K562 (cell line): ENCODE measurements around the gene TPX2. TPM values are rescaled to one million over a fixed set of nuclear protein-coding genes. Genes with fewer than 3 reads are reported as not detected.
A peak's percentile ranks its signal among the peaks of the same experiment; 100 is the strongest.

Source experiments
- ATAC-seq: fragments of 200-7000 bp; cut with Tn5 transposase; 3 replicates; pipeline ENCODE4 v1.9.1; 2020; ENCODE audit warnings: moderate library complexity
- BruUV-seq: library from RNA; stranded (reverse); fragments of 400-500 nt; replicated peaks from 2 replicates; lab custom pipeline; 2021; lab: Mats Ljungman, UMichigan
- CTCF ChIA-PET: fragments of 300-600 bp; formaldehyde crosslinking; extraction: SDS; loops from one replicate; lab custom pipeline; 2021; ENCODE audit warnings: low intra/inter-chr PET ratio; lab: Yijun Ruan, JAX
- POLR2A ChIA-PET: fragments of 300-600, 350-650 bp; sonication (Branson Sonifier 250); formaldehyde crosslinking; extraction: SDS; loops from one replicate; lab custom pipeline; 2021; ENCODE audit warnings: antibody characterized with exemption, inconsistent platforms; lab: Yijun Ruan, JAX
- DNase-seq, 4 experiments: peaks; one replicate each; pipeline versions ENCODE4 v3.0.0 to v3.0.0-alpha.2; 2011 to 2018; ENCODE audit warnings: low spot score in 3 of 4, mixed read lengths in 3 of 4; ENCODE audit errors: extremely low read depth in 1 of 4
- FAIRE-seq: peaks from 2 replicates; lab custom pipeline; 2011; peaks lifted over from hg19 to GRCh38; lab: Jason Lieb, UNC
- H2AFZ ChIP-seq: 2 replicates; pipeline ENCODE4 v1.6.0; 2011; ENCODE audit warnings: low read depth, low read length, control low read depth, inconsistent platforms
- H3K27ac ChIP-seq: fragments of 200-600 bp; 3 replicates; pipeline ENCODE4 v1.8.0; 2011; ENCODE audit warnings: low read depth, mild to moderate bottlenecking, control low read depth, inconsistent platforms, low read length, moderate library complexity, mixed read lengths; ENCODE audit errors: extremely low read depth
- H3K27me3 ChIP-seq, 2 experiments: fragments of 300-600 bp in 1 of 2; 2 replicates in 1 of 2; 3 replicates in 1 of 2; pipeline versions ENCODE4 v1.6.0 to v1.8.0; 2011; ENCODE audit warnings: inconsistent platforms in 2 of 2, low read length in 2 of 2, mild to moderate bottlenecking in 1 of 2, mixed read lengths in 1 of 2, moderate library complexity in 1 of 2; ENCODE audit not compliant: control insufficient read depth in 2 of 2, insufficient read depth in 2 of 2
- H3K36me3 ChIP-seq: fragments of 300-600 bp; 3 replicates; pipeline ENCODE4 v1.8.0; 2011; ENCODE audit warnings: mild to moderate bottlenecking, low read length, inconsistent platforms; ENCODE audit not compliant: control insufficient read depth, insufficient read depth
- H3K4me1 ChIP-seq, 2 experiments: fragments of 200-600 bp in 1 of 2; replicated peaks in 1 of 2; 2 replicates in 1 of 2; 3 replicates in 1 of 2; pipeline versions ENCODE4 v1.5.1 to v1.8.0; 2011; ENCODE audit warnings: inconsistent platforms in 2 of 2, low read length in 2 of 2, mild to moderate bottlenecking in 1 of 2, mixed read lengths in 1 of 2, moderate library complexity in 1 of 2; ENCODE audit not compliant: control insufficient read depth in 2 of 2, insufficient read depth in 2 of 2
- H3K4me2 ChIP-seq: 2 replicates; pipeline ENCODE4 v1.6.1; 2011; ENCODE audit warnings: low read length, control low read depth, inconsistent platforms, mixed read lengths; ENCODE audit not compliant: insufficient read depth
- H3K4me3 ChIP-seq: fragments of 200-600 bp; sonication (generic), shearing (Covaris generic); 2 replicates; pipeline ENCODE4 v1.5.1; 2016; ENCODE audit warnings: control low read depth, inconsistent platforms
- H3K79me2 ChIP-seq: fragments of 200-600 bp; 3 replicates; pipeline ENCODE4 v1.8.0; 2011; ENCODE audit warnings: low read length, inconsistent platforms; ENCODE audit not compliant: control insufficient read depth, insufficient read depth
- H3K9ac ChIP-seq, 2 experiments: 2 replicates each; pipeline versions ENCODE4 v1.6.0 to v1.6.1; 2011; ENCODE audit warnings: low read depth in 2 of 2, low read length in 2 of 2, control low read depth in 1 of 2, inconsistent platforms in 1 of 2, mild to moderate bottlenecking in 1 of 2, mixed read lengths in 1 of 2; ENCODE audit not compliant: insufficient read depth in 1 of 2
- H3K9me1 ChIP-seq: one replicate; pipeline ENCODE4 v1.6.0; 2011; ENCODE audit warnings: inconsistent platforms, mild to moderate bottlenecking, low read length, moderate library complexity; ENCODE audit not compliant: control insufficient read depth, insufficient read depth
- H3K9me3 ChIP-seq: replicated peaks from 2 replicates; pipeline ENCODE4 v1.5.1; 2011; ENCODE audit warnings: low read depth, low read length, inconsistent platforms; ENCODE audit not compliant: control insufficient read depth, insufficient read depth
- H4K20me1 ChIP-seq: replicated peaks from 2 replicates; pipeline ENCODE4 v1.6.1; 2011; ENCODE audit warnings: low read length, inconsistent platforms, mixed read lengths; ENCODE audit not compliant: control insufficient read depth, insufficient read depth
- ARID1B ChIP-seq: fragments of 450-650 bp; IDR thresholded peaks from 2 replicates; pipeline ENCODE4 v1.6.1; 2016; ENCODE audit warnings: antibody characterized with exemption, mild to moderate bottlenecking, inconsistent platforms
- C11orf30 ChIP-seq: fragments of 450-650 bp; IDR thresholded peaks from 2 replicates; pipeline ENCODE4 v1.6.1; 2016; ENCODE audit warnings: low read depth, mild to moderate bottlenecking
- CBFA2T3 ChIP-seq: fragments of 450-650 bp; IDR thresholded peaks from 2 replicates; pipeline ENCODE4 v1.6.1; 2017
- CEBPB ChIP-seq: fragments of 450-650 bp; IDR thresholded peaks from 2 replicates; pipeline ENCODE4 v1.6.1; 2016; ENCODE audit warnings: missing genetic modification characterization, missing compliant biosample characterization
- DPF2 ChIP-seq: fragments of 450-650 bp; IDR thresholded peaks from 2 replicates; pipeline ENCODE4 v1.6.1; 2016
- GATA2 ChIP-seq: sonication (generic); formaldehyde crosslinking; IDR thresholded peaks from 2 replicates; pipeline ENCODE4 v1.4.0; 2020; ENCODE audit warnings: mild to moderate bottlenecking, missing genetic modification reagents
- GTF2B ChIP-seq: IDR thresholded peaks from 2 replicates; pipeline ENCODE4 v1.6.1; 2011; ENCODE audit not compliant: insufficient read length; ENCODE audit errors: extremely low read depth
- KDM1A ChIP-seq, 2 experiments: fragments of 450-650 bp; IDR thresholded peaks; 2 replicates each; pipeline ENCODE4 v1.6.1; 2016; ENCODE audit warnings: mild to moderate bottlenecking in 2 of 2
- NFE2 ChIP-seq: IDR thresholded peaks from 2 replicates; pipeline ENCODE4 v1.6.1; 2014; ENCODE audit warnings: antibody characterized with exemption, low read depth
- NFIC ChIP-seq: fragments of 450-650 bp; IDR thresholded peaks from 2 replicates; pipeline ENCODE4 v1.6.1; 2017; ENCODE audit warnings: mild to moderate bottlenecking, inconsistent platforms
- PTBP1 ChIP-seq: fragments of 200-400 bp; formaldehyde crosslinking; IDR thresholded peaks from 2 replicates; pipeline ENCODE4 v1.6.1; 2017; ENCODE audit warnings: low read depth, low read length
- SIX5 ChIP-seq, 2 experiments: IDR thresholded peaks; 2 replicates each; pipeline ENCODE4 v1.6.1; 2011; ENCODE audit warnings: low read length in 2 of 2, borderline replicate concordance in 1 of 2, low read depth in 1 of 2, mild to moderate bottlenecking in 1 of 2, moderate library complexity in 1 of 2; ENCODE audit not compliant: insufficient read depth in 1 of 2
- SOX6 ChIP-seq: fragments of 450-650 bp; IDR thresholded peaks from 2 replicates; pipeline ENCODE4 v1.6.1; 2014; ENCODE audit warnings: mild to moderate bottlenecking
- TCF3 ChIP-seq: sonication (generic); formaldehyde crosslinking; IDR thresholded peaks from 2 replicates; pipeline ENCODE4 v1.4.0; 2020; ENCODE audit warnings: mild to moderate bottlenecking, missing genetic modification reagents
- ZNF24 ChIP-seq: fragments of 450-650 bp; IDR thresholded peaks from 2 replicates; pipeline ENCODE4 v1.6.1; 2016
- WGBS: fragments of 100-300 bp; shearing (Covaris generic); methylation state at CpG from one replicate; pipeline ENCODE4 v1.1.6; 2016; ENCODE audit warnings: low coverage, mixed read lengths; ENCODE audit not compliant: insufficient coverage; ENCODE audit errors: missing lambda C conversion rate; 5-methylcytosine and 5-hydroxymethylcytosine counted together
- in situ Hi-C: fragments of 300-500 bp; cut with MboI; formaldehyde crosslinking; loops from 4 replicates; pipeline ENCODE4 v1.15.0; 2018; ENCODE audit warnings: inconsistent platforms, mixed read lengths
- intact Hi-C: fragments of 100-400 bp; cut with micrococcal nuclease; formaldehyde crosslinking; loops from 2 replicates; pipeline ENCODE4 v1.14.2; 2022
- polyA plus RNA-seq, 8 experiments: library from polyadenylated mRNA; depleted of rRNA in 4 of 8; stranded (reverse) in 5 of 8; unstranded in 3 of 8; fragments of >200 nt; fragmentation: Nextera tagmentation in 2 of 8; fragmentation: Illumina TruSeq in 1 of 8; extraction: Ambion mirVana in 2 of 8; extraction: Trizol in 1 of 8; gene quantifications; 2 replicates each; pipeline versions ENCODE4 v1.2.1 to v1.2.3, GENCODE V29; 2011 to 2014; ENCODE audit warnings: inconsistent platforms in 1 of 8, missing spikeins in 1 of 8
- total RNA-seq, 7 experiments: library from RNA; depleted of rRNA in 6 of 7; stranded (reverse); fragments of >200 nt in 6 of 7; fragmentation: Illumina TruSeq in 2 of 7; extraction: Trizol in 2 of 7; gene quantifications; 2 replicates each; pipeline versions ENCODE4 v1.2.1 to v1.2.3, GENCODE V29; 2011 to 2021; ENCODE audit warnings: low replicate concordance in 1 of 7

TPX2 gene
- total and polyA plus RNA-seq, 9 of the 15 experiments (the other 6 are each of a cell fraction or from before 2014, with no cell fraction given), result 48.0 to 241 (median 133) TPM

- no peaks in the 10 kb centered on the region for H3K36me3 ChIP-seq
- H4K20me1 ChIP-seq, result 0 out of 2 replicates have a peak, but pooled peaks cover 6% of the 10 kb centered on the region
- intact Hi-C loops, result loop anchor here (5.0 kb wide), 1 partner anchor 276 kb away; no protein-coding TSS in a partner anchor
- ChIA-PET POLR2A (interaction anchor here (0.6 to 1.3 kb wide), 7 partner anchors 12 to 284 kb away, joined by 3 to 4 read pairs (median 3); partner anchors contain the start of gene PDRG1), CTCF (interaction anchor here (1.3 kb wide), 1 partner anchor 8 kb away, joined by 3 read pairs; no protein-coding TSS in a partner anchor)
- no peaks in the 10 kb centered on the region for H3K9me3 ChIP-seq
- peak overlapping the region; percentile 43; the same call in 1 of the 2 replicates for H3K4me2 ChIP-seq
- H3K4me3 ChIP-seq, result no peak overlapping the region
- H3K27ac ChIP-seq, result 0 out of 3 replicates have a peak overlapping the region, but pooled peaks have one; percentile 15
- no peaks in the 10 kb centered on the region; a peak in 1 of 5 replicates for H3K27me3 ChIP-seq
- 0 out of 2 replicates have a peak overlapping the region, but pooled peaks have one; percentile 38 for H2AFZ ChIP-seq
- peaks cover 35 to 56% of the 10 kb centered on the region in 2 experiments for H3K4me1 ChIP-seq
- FAIRE-seq, result peak; percentile 84
- no peaks in the 10 kb centered on the region for H3K9me1 ChIP-seq
- H3K79me2 ChIP-seq, result no peaks in the 10 kb centered on the region
- DNase-seq, result peak in 2 of 4 experiments; percentile 36 to 46
- ATAC-seq, result peak; percentile 15; the same call in 1 of the 3 replicates
- WGBS, result 46% methylated on average over 9 of the region's 9 CpGs
- peak overlapping the region in 1 of 2 experiments; percentile 55; a peak in 2 of 4 replicates for H3K9ac ChIP-seq
- TF ChIP-seq GATA2 (CRISPR knock-in tag) (peak; percentile 7; the same call in 1 of the 2 replicates), SIX5 (IDR thresholded peaks at IDR 0.05; ENCODE audit: borderline replicate concordance in 1 of 2, insufficient read depth in 1 of 2, low read depth in 1 of 2, low read length in 2 of 2) (no peak), C11orf30 (peak; percentile 41; the same call in 1 of the 2 replicates), DPF2 (peak; percentile 24; the same call in 1 of the 2 replicates), ZNF24 (peak; percentile 66), PTBP1 (no peak), ARID1B (peak; percentile 42; the same call in 1 of the 2 replicates), CBFA2T3 (0 out of 2 replicates have a peak, but pooled peaks have one; percentile 39), NFIC (peak; percentile 88), GTF2B (no peak), NFE2 (peak; percentile 62), SOX6 (no peak), TCF3 (CRISPR knock-in tag) (peak; percentile 22; the same call in 1 of the 2 replicates), KDM1A (IDR thresholded peaks at IDR 0.05) (0 out of 4 replicates have a peak, but pooled peaks of 1 of the 2 experiments have one; percentile 20), CEBPB (tag) (peak; percentile 53)
- BruUV-seq, result no TSS peak
- in situ Hi-C loops, result loop anchor here (25.0 kb wide), 1 partner anchor 824 kb away; the partner anchor contains the start of gene C20orf203
Measured at GRCh38 chr20:31838646-31839292, 99.7 kb downstream of the TPX2 start.
